HG03095 (cell line): ENCODE results near the gene CCR9.
"Not testable (repeated sequence)": the region's sequence is repeated elsewhere in the genome, so short reads cannot be mapped to it uniquely, and the experiment has no call there.

Experiments
- ATAC-seq: cut with Tn5 transposase; IDR thresholded peaks from one replicate; pipeline ENCODE4 v1.9.1; 2021; ENCODE audit warnings: moderate library complexity; ENCODE audit not compliant: unreplicated experiment

Gene CCR9, protein sequence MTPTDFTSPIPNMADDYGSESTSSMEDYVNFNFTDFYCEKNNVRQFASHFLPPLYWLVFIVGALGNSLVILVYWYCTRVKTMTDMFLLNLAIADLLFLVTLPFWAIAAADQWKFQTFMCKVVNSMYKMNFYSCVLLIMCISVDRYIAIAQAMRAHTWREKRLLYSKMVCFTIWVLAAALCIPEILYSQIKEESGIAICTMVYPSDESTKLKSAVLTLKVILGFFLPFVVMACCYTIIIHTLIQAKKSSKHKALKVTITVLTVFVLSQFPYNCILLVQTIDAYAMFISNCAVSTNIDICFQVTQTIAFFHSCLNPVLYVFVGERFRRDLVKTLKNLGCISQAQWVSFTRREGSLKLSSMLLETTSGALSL

DNA sequence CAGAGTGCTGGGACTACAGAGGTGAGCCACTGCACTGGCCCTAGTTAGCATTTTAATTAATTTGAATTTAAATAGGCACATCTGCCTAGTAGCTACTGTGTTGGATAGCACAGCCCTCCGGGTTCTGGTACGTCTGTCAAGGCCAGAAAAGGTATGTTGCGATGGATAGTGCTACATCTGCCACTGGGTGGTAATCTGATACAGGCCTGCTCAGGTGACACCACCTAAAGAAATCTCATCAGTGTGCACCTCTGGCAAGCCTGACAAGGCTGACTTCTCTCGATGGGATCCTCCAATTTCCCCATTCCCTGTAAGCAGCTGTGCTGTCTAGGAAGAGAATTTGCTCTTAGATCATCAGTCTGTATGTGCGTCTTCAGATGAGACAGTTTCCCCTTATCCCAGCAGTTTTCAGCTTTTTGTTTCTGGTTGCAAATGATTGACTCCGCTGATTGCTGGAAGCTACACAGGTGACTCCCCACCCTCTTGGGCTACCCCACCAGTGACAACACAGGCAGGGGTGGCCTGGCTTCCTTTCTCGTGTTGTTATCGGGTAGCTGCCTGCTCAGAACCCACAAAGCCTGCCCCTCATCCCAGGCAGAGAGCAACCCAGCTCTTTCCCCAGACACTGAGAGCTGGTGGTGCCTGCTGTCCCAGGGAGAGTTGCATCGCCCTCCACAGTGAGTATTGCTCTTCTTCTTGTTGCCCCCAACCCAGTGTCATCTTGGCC, at the start of gene CCR9:
TSS of gene CCR9 (plus strand) at position 565 of the 727 bp plus-strand sequence. CDS start 8,391 bp downstream, outside the sequence.
- ATAC-seq, result no peak

DNA sequence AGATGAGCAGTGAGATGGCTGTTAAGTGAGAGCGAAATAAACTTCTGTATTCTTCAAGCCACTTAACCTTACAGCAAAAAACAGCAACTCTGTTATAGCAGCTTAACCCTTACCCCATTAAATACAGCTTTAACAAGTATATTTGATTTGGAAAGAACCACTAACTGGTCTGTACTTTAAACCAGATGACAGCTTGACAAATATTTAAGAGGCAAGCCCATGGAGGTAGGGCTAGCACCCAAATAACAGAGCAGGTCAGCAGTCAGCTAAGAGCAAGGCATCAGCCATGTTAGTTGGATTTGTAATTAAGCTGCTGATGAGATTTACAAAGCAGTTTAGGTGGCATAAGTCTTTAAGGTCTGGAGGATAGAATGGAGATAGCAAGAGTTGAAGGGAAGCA, 47.9 kb upstream of the CCR9 start:
- no peak for ATAC-seq

DNA sequence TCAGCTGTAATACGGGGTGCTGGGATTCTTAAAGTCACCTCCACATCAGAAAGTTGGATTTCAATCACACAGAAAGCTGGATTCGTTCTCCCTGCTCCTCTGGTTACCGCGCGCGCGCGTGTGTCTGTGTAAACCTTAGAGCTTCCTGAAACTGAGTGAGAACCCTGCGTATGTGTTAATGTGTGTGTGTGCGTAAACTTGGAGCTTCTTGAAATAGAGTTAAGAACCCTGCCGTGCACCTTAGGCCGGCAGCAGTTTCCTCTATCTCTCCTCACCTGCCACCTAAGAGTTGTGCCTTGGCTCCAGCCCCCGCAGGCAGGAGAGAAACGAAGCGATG, 45.0 kb upstream of the CCR9 start:
- peak; percentile 24 for ATAC-seq

DNA sequence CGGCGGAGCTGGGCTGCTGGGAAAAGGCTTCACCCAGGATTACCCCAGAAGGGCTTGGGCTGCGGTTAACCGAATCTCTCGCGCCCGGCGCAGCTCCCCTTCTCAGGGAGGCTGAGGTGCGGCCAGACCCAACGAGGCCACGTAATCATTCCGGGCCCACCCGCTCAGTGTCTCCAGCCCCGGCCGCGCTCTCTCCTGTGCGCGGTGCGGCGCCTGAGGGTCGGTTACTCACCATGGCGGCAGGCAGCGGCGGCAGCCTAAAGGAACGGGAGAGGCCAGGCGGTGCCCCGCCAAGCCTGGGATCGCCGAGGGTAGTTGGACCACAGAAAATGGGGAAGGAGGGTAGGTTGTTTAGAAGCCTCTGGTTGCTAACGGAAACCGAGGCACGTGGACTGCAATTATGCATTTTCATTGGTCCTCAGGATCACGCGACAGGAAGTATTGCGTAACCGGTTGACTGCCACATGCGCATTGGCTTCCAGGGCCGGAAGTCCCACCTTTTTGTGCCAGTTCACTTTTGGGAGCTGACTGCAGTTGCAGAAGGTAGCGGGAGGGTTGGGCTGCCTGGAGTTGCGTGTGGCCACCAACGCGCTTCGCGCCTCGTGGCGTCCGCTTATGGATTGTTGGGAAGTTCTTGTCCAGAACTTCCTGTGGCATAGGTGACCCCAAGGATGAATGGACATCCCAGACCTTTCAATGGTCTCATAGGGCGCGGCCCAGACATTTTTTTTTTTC, 44.4 kb upstream of the CCR9 start, which contains the start of gene LZTFL1:
TSS of gene LZTFL1 (minus strand) at position 363 of the 735 bp plus-strand sequence. CDS start at position 235, 128 bp downstream.
- ATAC-seq, result peak; percentile 83

DNA sequence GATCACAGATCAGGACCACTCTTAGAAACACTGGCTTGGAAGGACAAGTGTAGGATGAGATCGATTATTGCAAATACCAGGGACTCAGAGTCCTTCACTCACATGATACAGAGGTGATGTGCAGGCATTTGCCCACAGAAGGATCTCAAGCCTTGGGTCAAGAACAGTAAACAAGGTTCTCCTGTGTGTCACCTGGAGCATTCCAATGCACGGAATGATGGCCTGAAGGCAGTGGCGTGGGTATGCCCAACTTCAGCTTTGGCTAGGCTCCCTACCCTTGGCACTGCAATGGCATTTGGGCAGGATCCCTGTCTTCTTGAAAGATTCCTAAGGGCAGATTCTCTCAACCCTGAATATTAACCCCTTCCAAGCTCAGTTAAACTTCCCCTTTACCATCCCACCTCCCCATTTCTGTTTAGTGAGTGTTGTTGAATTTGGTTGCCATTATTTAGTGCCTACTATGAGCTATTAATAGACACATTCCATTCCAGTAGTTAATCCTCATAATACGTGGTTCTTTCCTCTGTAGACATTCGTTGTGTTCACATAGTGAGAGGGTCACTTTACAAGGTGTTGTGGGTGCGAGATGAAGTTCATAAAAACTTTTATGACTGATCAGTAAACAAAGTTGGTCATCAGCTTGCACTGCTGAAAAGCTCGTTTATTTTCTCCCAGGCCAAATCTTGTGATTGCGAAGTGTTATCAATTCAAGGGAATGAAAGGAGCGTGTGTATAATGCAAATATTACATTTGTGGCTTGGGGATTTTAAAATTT, 43.3 kb upstream of the CCR9 start:
- ATAC-seq, result no peak

DNA sequence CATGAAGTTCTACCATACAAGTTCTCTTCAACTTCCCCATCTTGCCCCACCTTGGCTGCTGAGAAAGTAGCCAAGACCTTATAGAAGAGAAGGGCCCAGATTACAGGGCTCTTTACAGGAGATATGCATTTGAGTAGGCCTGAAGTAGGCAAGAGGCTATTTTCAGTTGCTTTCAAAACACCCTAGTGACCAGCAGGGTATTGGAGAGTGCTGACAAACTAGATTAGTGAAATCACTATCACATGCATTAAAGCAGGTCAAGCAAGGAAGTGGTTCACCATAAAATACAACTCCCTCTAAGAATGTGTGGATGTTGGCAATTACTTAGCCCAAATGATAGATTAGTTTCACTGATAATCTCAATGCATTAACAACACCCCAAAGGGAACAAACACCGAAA, 41.7 kb upstream of the CCR9 start:
- ATAC-seq, result no peak

DNA sequence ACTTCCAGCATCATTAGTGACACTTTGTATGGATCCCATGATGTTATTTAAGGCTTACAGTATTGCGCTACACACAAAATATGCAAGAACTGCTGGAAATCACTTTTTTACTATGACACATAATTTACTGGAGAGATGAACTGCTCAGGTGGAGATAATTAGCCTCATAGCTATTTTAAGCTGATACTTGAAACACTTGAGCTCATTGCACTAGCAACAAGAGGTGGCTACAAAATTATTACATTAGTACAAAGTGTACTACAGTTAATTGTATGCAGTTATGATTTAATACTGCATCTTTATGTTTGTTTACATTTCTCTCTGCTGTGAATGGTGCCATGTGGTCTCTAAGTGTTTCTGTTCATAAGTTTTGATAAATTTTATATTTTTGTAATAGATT, 38.0 kb upstream of the CCR9 start:
- no peak for ATAC-seq

DNA sequence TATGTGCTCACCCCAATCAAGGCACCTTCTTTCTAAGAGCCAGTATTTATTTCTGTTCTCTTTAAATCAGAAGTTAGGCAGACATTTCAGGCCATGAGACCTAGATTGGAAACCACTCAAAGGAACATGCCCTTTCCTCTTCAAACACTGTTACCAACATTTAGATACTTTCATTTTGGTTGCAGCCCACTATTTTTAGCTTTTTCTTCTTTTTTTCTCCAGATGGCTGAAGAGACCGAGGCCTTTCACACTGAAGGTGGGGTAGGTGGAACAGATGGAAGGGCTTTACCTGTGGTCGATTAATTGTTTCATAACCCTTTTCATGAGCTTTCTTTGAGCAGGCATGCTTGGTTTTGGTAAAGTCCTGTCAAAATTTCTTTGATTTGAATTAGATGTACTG, 33.5 kb upstream of the CCR9 start:
- no peak for ATAC-seq

DNA sequence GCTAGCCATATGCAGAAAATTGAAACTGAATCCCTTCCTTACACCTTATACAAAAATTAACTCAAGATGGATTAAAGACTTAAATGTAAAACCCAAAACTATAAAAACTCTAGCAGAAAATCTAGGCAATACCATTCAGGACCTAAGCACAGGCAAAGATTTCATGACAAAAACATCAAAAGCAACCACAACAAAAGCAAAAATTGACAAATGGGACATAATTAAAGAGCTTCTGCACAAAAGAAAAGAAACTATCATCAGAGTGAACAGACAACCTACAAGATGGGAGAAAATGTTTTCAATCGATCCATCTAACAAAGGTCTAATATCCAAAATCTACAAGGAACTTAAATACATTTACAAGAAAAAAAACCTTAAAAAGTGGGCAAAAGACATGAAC, 30.0 kb upstream of the CCR9 start:
- not testable (repeated sequence) for ATAC-seq

DNA sequence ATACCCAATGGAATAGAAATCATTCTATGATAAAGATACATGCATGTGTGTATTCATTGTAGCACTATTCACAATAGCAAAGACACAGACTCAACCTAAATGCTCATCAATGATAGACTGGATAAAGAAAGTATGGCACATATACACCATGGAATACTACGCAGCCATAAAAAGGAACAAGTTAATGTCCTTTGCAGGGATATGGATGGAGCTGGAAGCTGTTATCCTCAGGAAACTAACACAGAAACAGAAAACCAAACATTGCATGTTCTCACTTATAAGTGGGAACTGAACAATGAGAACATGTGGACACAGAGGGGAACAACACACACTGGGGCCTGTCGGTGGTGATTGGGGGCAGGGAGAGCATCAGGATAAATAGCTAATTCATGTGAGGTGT, 29.3 kb upstream of the CCR9 start:
- not testable (repeated sequence) for ATAC-seq

DNA sequence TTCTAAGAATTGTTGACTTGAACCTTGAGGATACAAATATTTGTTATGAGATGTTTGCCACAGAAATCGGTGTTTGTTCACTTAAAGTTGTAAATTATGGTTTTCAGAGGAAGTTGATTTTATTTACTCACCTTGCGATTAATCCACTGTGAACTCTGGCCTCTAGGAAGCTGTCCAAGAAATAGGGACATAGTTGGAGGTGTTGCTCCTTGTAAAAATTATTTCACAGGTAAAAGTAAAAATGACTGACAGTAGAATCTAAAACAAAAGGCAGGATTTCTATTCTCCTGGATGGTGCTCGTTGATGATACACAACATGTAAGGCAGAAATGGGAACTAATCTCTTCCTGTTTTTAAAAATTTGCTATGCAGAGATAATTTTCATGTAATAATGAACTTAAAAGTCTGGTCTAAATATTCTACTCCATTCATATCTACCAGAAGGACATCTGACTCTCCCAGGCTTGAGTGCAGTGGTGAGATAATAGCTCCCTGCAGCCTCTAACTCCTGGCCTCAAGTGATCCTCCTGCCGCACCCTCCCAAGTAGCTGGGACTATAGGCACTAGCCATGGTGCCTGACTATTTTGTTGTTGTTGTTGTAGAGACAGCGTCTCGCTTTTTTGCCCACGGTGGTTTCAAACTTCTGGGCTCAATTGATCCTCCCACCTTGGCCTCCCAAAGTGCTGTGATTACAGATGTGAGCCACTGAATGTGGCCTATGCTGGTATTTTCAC, 27.4 kb upstream of the CCR9 start:
- no peak for ATAC-seq

DNA sequence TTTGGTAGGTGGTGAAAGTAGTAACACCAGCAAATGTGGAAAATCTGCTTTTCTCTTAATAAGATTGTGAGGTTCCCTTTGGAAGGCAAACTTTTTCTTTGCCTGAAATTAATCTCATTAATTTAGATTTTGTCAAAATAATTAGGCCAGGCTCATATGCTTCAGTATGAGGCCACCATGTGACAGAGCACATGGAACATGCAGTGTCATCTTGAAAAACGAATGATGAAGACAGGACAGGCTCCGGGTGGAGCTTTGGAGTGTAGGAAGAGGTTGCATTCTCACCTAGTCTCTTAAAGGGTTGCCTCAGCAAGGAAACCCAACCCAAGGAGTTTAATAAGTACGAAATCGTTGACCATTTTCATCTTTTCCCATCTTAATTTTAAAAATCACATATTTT, 25.9 kb upstream of the CCR9 start:
- ATAC-seq, result no peak

DNA sequence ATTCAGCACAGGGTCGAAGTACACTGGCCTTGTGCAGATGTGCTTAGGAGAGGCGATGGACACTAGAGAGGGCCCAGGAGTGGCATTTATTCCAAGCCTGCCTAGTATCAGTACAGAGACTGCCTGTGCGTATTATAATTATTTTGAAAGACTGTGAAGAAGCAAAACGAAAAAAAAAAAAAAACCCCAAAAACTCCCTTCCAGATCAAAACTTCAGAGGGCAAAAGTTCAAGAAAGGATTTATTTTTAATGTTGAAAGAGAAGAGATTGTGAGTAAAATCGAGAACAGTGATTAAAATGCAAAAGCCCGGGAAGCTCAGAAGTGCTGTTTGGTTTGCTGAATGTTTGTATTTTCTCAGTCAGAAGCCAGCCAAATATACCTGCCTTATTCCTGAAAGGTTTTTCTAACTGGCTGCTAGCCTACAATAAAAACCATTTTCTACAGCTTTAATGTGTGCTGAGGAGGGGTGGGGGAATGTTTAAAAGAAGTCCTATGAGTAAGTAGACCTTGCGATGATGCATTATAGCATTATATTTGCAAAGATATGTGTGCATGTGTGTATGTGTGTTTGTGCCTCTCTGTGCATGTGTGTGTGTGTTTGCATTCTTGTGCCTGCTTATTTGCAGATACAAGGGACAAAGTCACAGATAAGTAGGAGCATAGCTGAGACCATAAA, 25.2 kb upstream of the CCR9 start:
- peak; percentile 48 for ATAC-seq

DNA sequence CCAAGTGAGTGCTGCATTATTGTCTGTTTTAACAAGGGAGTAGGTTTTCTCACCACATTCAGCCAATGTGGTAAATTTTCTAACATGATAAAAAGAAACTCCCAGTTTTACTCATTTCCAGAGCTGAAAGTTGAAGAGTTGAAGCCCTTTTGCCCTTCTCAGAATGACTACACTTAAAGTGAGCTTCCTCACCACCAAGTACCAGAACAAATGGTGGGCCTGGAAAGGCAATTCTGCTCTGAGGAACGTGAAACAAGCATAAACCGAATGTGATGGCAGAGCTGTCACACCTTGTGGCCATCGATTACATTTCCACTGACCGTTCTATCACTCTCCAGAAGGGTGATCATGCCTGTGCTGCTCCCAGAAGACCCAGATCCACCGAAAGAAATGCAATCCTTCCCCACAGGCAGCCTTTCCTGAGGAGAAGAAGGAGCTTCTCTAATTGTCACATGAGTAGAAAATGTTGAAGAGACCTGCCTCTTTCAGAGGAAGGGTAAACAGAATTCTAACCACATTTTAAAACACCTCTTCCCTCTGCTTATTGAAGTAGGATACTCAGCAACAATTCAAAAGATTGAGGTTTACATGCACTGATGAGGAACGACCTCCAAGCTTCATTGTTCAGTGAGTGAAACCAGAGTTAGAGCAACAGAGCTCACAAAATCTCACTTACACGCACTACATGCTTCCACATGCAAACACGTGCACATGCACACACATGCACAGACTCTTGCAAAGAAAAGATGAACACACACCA, 21.4 kb upstream of the CCR9 start:
- ATAC-seq, result peak; percentile 65

DNA sequence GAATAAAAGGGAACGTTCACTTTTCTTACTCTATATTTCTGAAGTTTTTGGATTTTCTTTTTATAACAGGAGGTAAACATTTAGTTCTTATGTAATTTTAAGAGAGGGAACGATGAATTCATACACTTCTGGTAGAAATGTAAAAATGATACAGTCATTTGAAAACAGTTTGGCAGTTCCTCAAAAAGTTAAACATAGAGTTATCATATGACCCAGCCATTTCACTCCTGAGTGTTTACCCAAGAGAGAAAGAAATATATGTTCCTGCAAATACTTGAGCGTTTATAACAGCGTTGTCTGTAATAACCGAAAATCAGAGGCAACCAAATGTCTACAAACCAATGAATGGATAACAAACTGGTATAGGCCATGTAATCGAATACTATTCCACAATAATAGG, 20.8 kb upstream of the CCR9 start:
- ATAC-seq, result no peak

DNA sequence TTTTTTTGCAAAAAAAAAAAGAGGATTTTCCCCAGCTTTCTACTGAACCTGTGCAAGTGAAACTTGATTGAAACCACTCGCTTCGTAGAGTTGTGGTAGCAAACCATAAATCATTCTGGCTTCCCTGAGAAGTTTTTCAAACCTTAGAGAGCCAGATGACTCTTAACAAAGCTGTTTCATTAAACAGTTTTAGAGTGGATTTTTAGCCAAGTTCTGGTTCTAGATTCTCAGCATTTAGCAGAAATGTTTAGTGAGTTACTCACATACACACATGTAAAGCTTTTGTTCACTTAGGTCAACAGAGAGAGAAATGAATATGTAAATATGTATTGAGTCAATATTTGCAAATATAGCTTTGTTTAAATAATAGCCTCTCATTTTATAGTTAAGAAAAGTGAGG, 18.1 kb upstream of the CCR9 start:
- ATAC-seq, result no peak

DNA sequence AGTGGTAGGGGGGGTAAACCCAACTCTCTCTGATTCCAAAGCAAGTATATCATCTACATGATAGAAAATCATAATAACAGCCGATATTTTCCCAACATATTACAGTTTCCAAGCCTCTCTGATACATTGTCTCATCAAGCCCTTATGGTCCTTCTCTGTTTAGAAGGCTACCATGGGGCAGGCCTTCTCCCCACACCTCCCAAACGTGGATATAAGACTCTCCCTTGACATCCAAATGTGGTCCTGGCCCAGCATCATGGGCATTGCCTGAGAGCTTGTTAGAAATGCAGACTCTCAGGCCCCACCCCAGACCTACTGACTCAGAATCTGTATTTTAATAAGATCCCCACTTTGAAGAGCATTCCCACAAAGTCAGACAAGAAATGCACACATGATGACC, 17.7 kb upstream of the CCR9 start:
- ATAC-seq, result no peak

DNA sequence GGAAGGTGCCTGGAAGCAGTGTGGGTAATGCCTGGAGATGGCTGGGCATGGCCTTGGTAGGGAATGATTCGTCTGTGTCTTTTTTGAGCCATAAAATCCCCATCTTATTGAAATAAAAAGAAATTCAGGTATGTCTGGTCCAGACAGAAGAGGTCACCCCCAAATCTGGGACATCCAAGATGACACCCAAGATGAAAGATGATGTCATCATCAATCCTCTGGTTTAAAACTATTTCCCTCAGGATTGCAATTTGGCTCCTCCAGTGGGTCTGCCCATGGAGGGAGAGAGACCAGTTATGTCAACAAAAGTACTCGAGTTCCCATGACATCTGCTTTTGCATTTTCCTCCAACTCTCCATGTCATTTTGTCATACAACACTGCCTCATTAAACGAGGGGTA, 16.7 kb upstream of the CCR9 start:
- no peak for ATAC-seq

DNA sequence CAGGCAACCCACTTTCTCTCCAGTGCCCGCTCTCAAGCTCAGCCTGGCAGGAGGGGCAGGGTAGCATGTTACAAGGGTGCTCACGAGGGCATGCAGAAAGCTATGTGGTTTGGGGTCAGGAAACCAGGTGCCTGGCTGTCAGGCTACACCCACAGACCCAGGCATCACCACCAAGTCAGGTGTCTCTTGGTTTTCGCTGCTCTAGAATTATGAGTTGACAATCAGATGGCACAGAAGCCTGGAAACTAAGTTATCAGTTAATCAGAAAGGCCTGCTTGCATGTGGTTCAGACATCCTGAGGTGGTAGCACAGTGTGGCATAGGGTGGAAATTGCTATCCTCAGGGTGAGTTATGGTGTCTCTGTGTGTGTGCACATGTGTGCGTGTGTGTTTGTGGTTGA, 16.2 kb upstream of the CCR9 start:
- no peak for ATAC-seq
